Measurements from ENCODE around the gene CCL1. TPM values are rescaled to one million over a fixed set of nuclear protein-coding genes. Genes with fewer than 3 reads are reported as not detected.

CCL1 gene
- total and polyA plus RNA-seq, 10 of the 15 experiments (the other 5 are each of a cell fraction or from before 2014, with no cell fraction given) = 0.14 to 1.8 (median 0.40) TPM; not detected in 3

DNA sequence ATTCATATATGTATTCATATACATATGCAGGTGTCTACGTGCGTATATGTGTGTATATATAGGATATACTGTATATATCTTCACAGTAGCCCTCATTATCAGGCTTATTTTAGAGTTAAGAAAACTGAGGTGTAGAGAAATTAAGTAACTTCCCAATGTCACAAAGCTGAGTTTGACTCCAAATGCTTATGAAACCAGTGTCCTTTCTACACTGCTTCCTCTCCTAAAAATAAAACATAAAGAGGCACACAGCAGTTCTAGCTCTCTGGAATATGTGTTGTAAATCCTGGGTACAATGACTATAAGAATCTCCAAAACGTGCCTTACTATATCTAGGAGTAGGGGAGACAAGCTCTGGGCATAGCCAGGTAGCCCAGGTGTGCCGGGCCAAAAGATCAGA is 40.0 kb upstream of the CCL1 start:
- DNase-seq (ENCODE audit: low read depth, low spot score) (no peak), FAIRE-seq (no peak), ATAC-seq (no peak)
- no peak overlapping the region for H3K9ac ChIP-seq (ENCODE audit: control insufficient read depth, insufficient read depth, low read length)
- no peaks in the 10 kb centered on the region; a peak in 2 of 4 replicates for H3K27me3 ChIP-seq (replicated peaks in 1 of 2; ENCODE audit: control insufficient read depth in 2 of 2, insufficient read depth in 2 of 2, low read length in 1 of 2)
- SMC1A ChIA-PET (ENCODE audit: uncharacterized antibody, unreplicated experiment) = no interaction called here
- no peaks in the 10 kb centered on the region for H4K20me1 ChIP-seq (ENCODE audit: control insufficient read depth, insufficient read depth)
- POLR2A ChIA-PET = no interaction called here
- H3K9me3 ChIP-seq (replicated peaks; ENCODE audit: control insufficient read depth, insufficient read depth, low read length) = no peaks in the 10 kb centered on the region
- no peak overlapping the region for H2AFZ ChIP-seq (ENCODE audit: control insufficient read depth, low read depth, low read length)
- CTCF ChIA-PET = interaction anchor here (0.6 kb wide), 1 partner anchor 17 kb away, joined by 4 read pairs; no protein-coding TSS in a partner anchor
- no peaks in the 10 kb centered on the region for H3K79me2 ChIP-seq (ENCODE audit: control insufficient read depth, insufficient read depth, low read length)
- no peak overlapping the region for H3K4me2 ChIP-seq (ENCODE audit: control insufficient read depth, insufficient read depth)
- intact Hi-C loops (cut with micrococcal nuclease; ENCODE audit: unreplicated experiment) (no loop called here), in situ Hi-C loops (cut with MboI) (no loop called here)
- no peaks in the 10 kb centered on the region for H3K36me3 ChIP-seq (ENCODE audit: control insufficient read depth in 2 of 2, insufficient read depth in 2 of 2, low read length in 1 of 2)
- H3K4me3 ChIP-seq = no peak overlapping the region
- H3K4me1 ChIP-seq (ENCODE audit: control insufficient read depth, insufficient read depth, low read length) = no peaks in the 10 kb centered on the region
- no peak overlapping the region for H3K27ac ChIP-seq (ENCODE audit: control insufficient read depth, insufficient read depth)
- 34% methylated on average over 4 of the region's 4 CpGs for WGBS (ENCODE audit: insufficient coverage, insufficient replicate concordance, low lambda C conversion rate, missing lambda C conversion rate)
- BruUV-seq (replicated peaks) = no TSS peak
- TF ChIP-seq, protein P1, sequence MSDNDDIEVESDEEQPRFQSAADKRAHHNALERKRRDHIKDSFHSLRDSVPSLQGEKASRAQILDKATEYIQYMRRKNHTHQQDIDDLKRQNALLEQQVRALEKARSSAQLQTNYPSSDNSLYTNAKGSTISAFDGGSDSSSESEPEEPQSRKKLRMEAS (IDR thresholded peaks at IDR 0.05; ENCODE audit: low read depth, low read length) = no peak
- TF ChIP-seq CHD4 (IDR thresholded peaks at IDR 0.05) (no peak), MTA2 (IDR thresholded peaks at IDR 0.05; ENCODE audit: low read depth) (no peak), ZNF274 (IDR thresholded peaks at IDR 0.05; ENCODE audit: insufficient read depth, insufficient read length) (no peak), SPI1 (IDR thresholded peaks at IDR 0.05; ENCODE audit: borderline replicate concordance, insufficient read depth, low read depth, low read length) (no peak), KAT2A (conservative IDR thresholded peaks at IDR 0.05; ENCODE audit: control insufficient read depth, low read depth, low read length) (no peak), TCF3 (IDR thresholded peaks at IDR 0.05; ENCODE audit: borderline replicate concordance, insufficient read depth, low read depth, low read length) (no peak), ZNF24 (IDR thresholded peaks at IDR 0.05) (no peak), BACH1 (IDR thresholded peaks at IDR 0.05; ENCODE audit: borderline replicate concordance) (no peak), ESRRA (IDR thresholded peaks at IDR 0.05; ENCODE audit: low read length) (no peak), TCF7 (IDR thresholded peaks at IDR 0.05; ENCODE audit: borderline replicate concordance) (no peak), PRDM15 (CRISPR knock-in tag; IDR thresholded peaks at IDR 0.05) (no peak), SREBF1 (IDR thresholded peaks at IDR 0.05; ENCODE audit: low read length) (no peak), SRF (IDR thresholded peaks at IDR 0.05; ENCODE audit: low read depth in 2 of 2, low read length in 2 of 2) (no peak)
- TF ChIP-seq, protein P2, sequence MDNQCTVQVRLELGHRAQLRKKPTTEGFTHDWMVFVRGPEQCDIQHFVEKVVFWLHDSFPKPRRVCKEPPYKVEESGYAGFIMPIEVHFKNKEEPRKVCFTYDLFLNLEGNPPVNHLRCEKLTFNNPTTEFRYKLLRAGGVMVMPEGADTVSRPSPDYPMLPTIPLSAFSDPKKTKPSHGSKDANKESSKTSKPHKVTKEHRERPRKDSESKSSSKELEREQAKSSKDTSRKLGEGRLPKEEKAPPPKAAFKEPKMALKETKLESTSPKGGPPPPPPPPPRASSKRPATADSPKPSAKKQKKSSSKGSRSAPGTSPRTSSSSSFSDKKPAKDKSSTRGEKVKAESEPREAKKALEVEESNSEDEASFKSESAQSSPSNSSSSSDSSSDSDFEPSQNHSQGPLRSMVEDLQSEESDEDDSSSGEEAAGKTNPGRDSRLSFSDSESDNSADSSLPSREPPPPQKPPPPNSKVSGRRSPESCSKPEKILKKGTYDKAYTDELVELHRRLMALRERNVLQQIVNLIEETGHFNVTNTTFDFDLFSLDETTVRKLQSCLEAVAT (IDR thresholded peaks at IDR 0.05) = no peak
- RAD21 ChIA-PET (ENCODE audit: unreplicated experiment) = no interaction called here

Data from GM12878 (cell line).